ENCODE data around the gene ANGPT4. TPM values are rescaled to one million over a fixed set of nuclear protein-coding genes. Genes with fewer than 3 reads are reported as not detected.

Gene ANGPT4
- total and polyA plus RNA-seq, 9 of the 15 experiments (the other 6 are each of a cell fraction or from before 2014, with no cell fraction given) = not detected

DNA sequence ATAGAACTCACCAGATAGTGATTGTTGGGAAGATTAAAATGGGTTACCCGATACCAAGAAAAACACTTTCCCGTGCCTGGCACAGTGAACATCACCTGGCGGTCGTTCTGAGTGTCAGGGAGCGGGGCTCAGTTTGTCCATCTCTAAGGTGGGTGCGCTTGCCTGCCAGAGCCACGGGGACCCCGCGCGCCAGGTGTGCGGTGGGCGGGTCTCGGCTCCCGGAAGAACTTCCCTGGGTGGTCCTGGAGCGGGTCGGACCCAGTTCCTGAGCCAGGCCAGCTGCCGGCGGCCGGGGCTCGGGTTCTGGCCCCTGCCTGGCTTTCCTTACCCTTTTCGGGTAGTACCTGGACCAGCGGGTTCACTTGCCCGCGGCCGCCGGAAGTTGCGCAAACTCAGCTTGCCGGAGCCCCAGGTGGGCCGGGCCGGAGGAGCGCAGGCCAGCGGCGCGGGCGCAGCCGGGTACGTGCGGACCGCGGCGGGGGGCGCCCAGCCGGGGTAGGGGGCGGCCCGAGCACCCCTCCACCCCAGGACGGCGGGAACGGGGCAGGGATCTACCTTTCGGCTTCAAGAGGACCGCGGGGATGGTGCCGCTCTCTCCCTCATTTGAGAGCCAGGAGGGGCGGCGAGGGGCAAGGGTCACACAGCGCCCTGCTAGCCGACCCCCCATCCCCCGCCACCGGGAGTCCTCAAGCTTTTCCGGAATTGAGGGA is 75.1 kb downstream of the ANGPT4 start (continued):
- TF ChIP-seq NFIX (CRISPR knock-in tag; IDR thresholded peaks at IDR 0.05; ENCODE audit: low read depth) = no peak
- TF ChIP-seq RBM17 (IDR thresholded peaks at IDR 0.05; ENCODE audit: borderline replicate concordance, low read depth, low read length) = no peak
- no peak for TF ChIP-seq CBX2 (IDR thresholded peaks at IDR 0.05; ENCODE audit: insufficient read depth, low read length, poor library complexity, severe bottlenecking)
- TF ChIP-seq ZNF584 (CRISPR knock-in tag; IDR thresholded peaks at IDR 0.05; ENCODE audit: low read depth) = no peak

DNA sequence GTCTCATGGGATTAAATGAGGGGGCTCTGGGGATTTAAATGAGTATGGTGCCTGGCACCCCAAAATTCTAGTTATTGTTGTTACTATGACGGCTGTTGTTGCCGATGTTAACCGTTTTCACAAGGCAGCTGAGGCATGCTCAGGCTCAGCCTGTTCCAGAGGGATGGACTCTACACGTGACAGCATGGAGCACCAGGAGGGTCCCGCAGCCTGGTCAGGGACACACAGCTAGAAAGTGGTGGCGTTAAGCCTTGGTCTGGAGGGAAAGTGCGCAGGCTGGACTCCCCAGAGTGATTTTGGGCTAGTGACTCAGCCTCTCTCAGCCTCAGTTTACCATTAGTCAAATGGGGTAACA is 75.7 kb downstream of the ANGPT4 start:
- no peaks in the 10 kb centered on the region for H3K27me3 ChIP-seq (ENCODE audit: control insufficient read depth in 2 of 2, insufficient read depth in 2 of 2, low read length in 2 of 2)
- no peaks in the 10 kb centered on the region for H3K9me1 ChIP-seq (ENCODE audit: control insufficient read depth, insufficient read depth, low read length)
- peaks cover 49% of the 10 kb centered on the region for H3K79me2 ChIP-seq (ENCODE audit: control insufficient read depth, insufficient read depth, low read length)
- TF ChIP-seq, protein P1, sequence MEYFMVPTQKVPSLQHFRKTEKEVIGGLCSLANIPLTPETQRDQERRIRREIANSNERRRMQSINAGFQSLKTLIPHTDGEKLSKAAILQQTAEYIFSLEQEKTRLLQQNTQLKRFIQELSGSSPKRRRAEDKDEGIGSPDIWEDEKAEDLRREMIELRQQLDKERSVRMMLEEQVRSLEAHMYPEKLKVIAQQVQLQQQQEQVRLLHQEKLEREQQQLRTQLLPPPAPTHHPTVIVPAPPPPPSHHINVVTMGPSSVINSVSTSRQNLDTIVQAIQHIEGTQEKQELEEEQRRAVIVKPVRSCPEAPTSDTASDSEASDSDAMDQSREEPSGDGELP (CRISPR knock-in tag; IDR thresholded peaks at IDR 0.05; ENCODE audit: borderline replicate concordance) = no peak
- TF ChIP-seq ZNF707 (CRISPR knock-in tag; conservative IDR thresholded peaks at IDR 0.05) = no peak
- intact Hi-C loops (cut with micrococcal nuclease) = no loop called here
- no peak overlapping the region for H3K4me3 ChIP-seq
- BruUV-seq (replicated peaks) = no TSS peak
- H3K4me1 ChIP-seq (replicated peaks in 1 of 2; ENCODE audit: control insufficient read depth in 2 of 2, insufficient read depth in 2 of 2, low read length in 2 of 2) = peaks cover 36 to 48% of the 10 kb centered on the region in 2 experiments
- 0 out of 2 replicates have a peak, but pooled peaks cover 9% of the 10 kb centered on the region for H4K20me1 ChIP-seq (replicated peaks; ENCODE audit: control insufficient read depth, insufficient read depth, low read length)
- H2AFZ ChIP-seq (ENCODE audit: low read depth, low read length) = no peak overlapping the region
- H3K9me3 ChIP-seq (replicated peaks; ENCODE audit: control insufficient read depth, insufficient read depth, low read depth, low read length) = no peaks in the 10 kb centered on the region
- ATAC-seq (no peak), DNase-seq (ENCODE audit: extremely low read depth in 1 of 4, low spot score in 3 of 4) (no peak), FAIRE-seq (no peak)
- in situ Hi-C loops (cut with MboI) = no loop called here
- H3K4me2 ChIP-seq (ENCODE audit: insufficient read depth, low read length) = no peak overlapping the region
- WGBS (ENCODE audit: insufficient coverage, low coverage, missing lambda C conversion rate) = 94% methylated on average over 7 of the region's 7 CpGs
- no peak overlapping the region for H3K9ac ChIP-seq (ENCODE audit: insufficient read depth in 1 of 2, low read depth in 2 of 2, low read length in 2 of 2)
- H3K36me3 ChIP-seq (ENCODE audit: control insufficient read depth, insufficient read depth, low read length) = peaks cover 8% of the 10 kb centered on the region; the same call in 1 of the 3 replicates
- ChIA-PET POLR2A (no interaction called here), CTCF (ENCODE audit: low intra/inter-chr PET ratio) (no interaction called here)
- no peak overlapping the region for H3K27ac ChIP-seq (ENCODE audit: extremely low read depth, low read depth, low read length)

Data from K562 (cell line).